ENCODE results near the gene CD300LG. TPM values are rescaled to one million over a fixed set of nuclear protein-coding genes. Genes with fewer than 3 reads are reported as not detected.

Gene CD300LG
- total and polyA plus RNA-seq, 2 donors from 2014 or later, result 1.2 to 3.1 TPM

DNA sequence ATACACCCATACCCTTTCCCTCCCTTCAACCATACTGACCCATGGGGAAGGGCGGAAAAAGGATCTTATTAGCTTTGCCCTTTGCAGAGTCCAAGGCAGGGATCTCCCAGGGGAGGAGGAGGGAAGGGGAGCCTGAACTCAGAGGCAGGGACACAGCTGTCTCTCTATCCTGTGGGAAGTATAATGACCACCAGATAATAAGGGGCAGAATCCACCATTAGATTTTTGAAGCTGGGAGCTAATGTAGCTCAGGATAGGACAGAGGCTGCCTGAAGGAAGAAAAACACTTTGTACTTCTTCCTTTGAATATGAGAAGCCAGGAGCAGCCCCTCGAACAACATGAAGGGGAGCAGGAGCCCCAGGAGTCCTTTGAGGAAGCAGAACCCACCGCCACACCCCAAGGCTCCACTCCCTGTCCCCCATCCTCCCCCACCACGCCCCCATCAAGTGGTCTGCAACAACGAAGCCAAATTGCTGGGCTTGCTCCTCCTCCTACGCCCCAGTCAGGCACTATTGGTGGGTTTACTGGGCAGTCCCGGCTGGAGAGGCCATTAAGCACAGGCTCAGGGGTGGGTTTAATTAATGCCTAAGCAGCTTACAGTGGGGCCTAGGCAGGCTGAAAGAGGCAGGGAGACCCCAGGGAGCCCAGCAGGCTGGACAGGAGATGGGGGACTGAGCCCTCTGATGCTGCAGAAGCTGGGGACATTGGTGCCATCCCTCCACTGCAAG lies 55.0 kb downstream of the CD300LG start:
- intact Hi-C loops (cut with DNase I), result no loop called here
- no peak for FAIRE-seq
- H3K27me3 ChIP-seq (ENCODE audit: control insufficient read depth, insufficient read depth, low read length), result no peaks in the 10 kb centered on the region

DNA sequence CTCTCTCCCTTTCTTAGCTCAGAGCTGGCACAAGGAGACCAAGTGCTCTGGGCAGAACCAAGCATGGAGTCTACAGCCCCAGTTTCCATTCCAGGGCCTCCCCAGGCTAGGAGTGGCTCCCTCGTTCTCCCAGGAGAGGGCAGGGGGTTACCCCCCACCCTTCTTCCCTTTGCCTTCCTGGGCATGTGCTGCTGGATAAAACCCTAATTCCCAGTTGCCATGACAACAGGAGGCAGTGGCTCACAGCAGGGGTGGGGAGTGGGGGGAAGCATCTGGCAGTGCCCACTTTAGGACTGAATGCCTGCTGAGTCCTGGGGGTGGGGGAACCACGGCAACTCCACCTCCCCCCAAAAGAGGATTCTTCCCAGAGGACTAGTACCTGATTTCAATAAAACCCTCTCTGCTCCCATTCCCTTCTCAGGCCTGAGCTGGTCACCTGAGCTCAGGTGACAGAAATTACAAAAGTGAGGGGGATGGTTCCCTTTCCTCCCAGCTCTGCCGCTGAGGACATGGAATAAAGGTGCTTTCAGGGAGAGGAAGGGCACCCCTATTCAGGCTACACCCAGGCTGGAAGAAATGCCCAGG lies 58.5 kb downstream of the CD300LG start:
- intact Hi-C loops (cut with DNase I), result no loop called here
- FAIRE-seq, result no peak
- Histone ChIP-seq H3K27ac (ENCODE audit: low read depth in 2 of 2, low read length in 2 of 2) (no peak overlapping the region), H3K4me3 (ENCODE audit: low read length in 3 of 3) (peak overlapping the region in 1 of 3 donors; percentile 69), H3K9me3 (ENCODE audit: control insufficient read depth in 2 of 3, insufficient read depth in 1 of 3, low read length in 3 of 3) (no peaks in the 10 kb centered on the region), H3K4me1 (ENCODE audit: control insufficient read depth in 2 of 3, insufficient read depth in 2 of 3, low read depth in 1 of 3, low read length in 3 of 3) (peaks cover 0 to 21% (median 0%) of the 10 kb centered on the region in 3 donors), H3K36me3 (ENCODE audit: control insufficient read depth in 2 of 3, insufficient read depth in 3 of 3, low read length in 3 of 3) (no peaks in the 10 kb centered on the region), H3K9ac (ENCODE audit: low read length in 3 of 3) (no peak overlapping the region), H3K27me3 (ENCODE audit: control insufficient read depth, insufficient read depth, low read length) (no peaks in the 10 kb centered on the region)
- no peak for DNase-seq
- TF ChIP-seq, protein P1, sequence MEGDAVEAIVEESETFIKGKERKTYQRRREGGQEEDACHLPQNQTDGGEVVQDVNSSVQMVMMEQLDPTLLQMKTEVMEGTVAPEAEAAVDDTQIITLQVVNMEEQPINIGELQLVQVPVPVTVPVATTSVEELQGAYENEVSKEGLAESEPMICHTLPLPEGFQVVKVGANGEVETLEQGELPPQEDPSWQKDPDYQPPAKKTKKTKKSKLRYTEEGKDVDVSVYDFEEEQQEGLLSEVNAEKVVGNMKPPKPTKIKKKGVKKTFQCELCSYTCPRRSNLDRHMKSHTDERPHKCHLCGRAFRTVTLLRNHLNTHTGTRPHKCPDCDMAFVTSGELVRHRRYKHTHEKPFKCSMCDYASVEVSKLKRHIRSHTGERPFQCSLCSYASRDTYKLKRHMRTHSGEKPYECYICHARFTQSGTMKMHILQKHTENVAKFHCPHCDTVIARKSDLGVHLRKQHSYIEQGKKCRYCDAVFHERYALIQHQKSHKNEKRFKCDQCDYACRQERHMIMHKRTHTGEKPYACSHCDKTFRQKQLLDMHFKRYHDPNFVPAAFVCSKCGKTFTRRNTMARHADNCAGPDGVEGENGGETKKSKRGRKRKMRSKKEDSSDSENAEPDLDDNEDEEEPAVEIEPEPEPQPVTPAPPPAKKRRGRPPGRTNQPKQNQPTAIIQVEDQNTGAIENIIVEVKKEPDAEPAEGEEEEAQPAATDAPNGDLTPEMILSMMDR (IDR thresholded peaks at IDR 0.05; ENCODE audit: borderline replicate concordance, extremely low read depth, insufficient read depth), result no peak

More for the DNA sequence above, 55.0 kb downstream of the CD300LG start:
- TF ChIP-seq, protein P1 (IDR thresholded peaks at IDR 0.05; ENCODE audit: borderline replicate concordance, extremely low read depth, insufficient read depth), result no peak
- Histone ChIP-seq H3K9me3 (ENCODE audit: control insufficient read depth in 2 of 3, insufficient read depth in 1 of 3, low read length in 3 of 3) (no peaks in the 10 kb centered on the region), H3K4me3 (ENCODE audit: low read length in 3 of 3) (no peak overlapping the region), H3K4me1 (ENCODE audit: control insufficient read depth in 2 of 3, insufficient read depth in 2 of 3, low read depth in 1 of 3, low read length in 3 of 3) (peaks cover 0 to 23% (median 0%) of the 10 kb centered on the region in 3 donors), H3K27ac (ENCODE audit: low read depth in 2 of 2, low read length in 2 of 2) (no peak overlapping the region), H3K9ac (ENCODE audit: low read length in 3 of 3) (no peak overlapping the region), H3K36me3 (ENCODE audit: control insufficient read depth in 2 of 3, insufficient read depth in 3 of 3, low read length in 3 of 3) (no peaks in the 10 kb centered on the region)
- DNase-seq, result no peak

DNA sequence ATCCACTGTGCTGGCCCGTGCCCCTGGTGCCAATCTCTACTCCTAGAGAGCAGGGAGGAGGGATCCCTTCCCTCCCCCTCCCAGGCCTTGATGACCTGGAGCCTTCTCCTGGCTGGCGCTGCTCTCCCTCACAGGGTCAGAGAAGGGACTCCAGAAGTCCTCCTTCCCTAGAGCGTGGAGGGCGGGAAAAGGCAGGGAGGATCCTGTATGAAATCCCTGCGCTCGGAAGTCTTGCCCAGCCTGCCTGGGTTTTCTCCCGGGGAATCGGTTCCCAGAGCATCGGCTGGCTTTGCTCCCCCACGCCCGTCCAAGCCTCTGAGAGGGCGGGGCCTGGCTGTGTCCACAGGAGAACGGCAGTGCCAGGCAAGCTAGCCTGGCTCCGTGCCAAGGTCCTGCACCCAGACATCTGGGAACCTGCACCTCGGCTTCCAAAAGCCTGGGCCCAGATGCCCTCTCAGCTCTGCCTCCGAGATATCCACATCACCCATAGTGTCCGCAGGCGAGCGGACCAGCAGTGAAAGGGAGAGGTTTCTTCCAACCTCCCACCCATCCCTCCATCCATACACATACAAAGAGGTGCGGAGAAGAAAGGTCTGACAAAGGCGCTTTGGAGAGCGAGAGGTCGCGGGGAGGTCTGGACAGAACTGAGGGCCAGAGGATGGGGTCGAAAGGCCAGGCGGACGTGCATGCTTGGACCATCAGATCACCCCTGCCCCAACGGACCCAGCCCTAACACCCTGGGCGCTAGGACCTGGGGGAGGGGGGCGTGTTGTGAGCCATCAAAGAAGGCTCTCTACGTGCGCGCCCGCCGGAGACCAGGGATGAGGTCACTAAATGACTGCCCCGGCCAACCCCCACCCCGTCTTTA lies 59.2 kb downstream of the CD300LG start:
- no peak overlapping the region for H3K27ac ChIP-seq (ENCODE audit: low read depth in 2 of 2, low read length in 2 of 2)
- peaks cover 0 to 14% (median 0%) of the 10 kb centered on the region in 3 donors for H3K4me1 ChIP-seq (ENCODE audit: control insufficient read depth in 2 of 3, insufficient read depth in 2 of 3, low read depth in 1 of 3, low read length in 3 of 3)
- H3K27me3 ChIP-seq (ENCODE audit: control insufficient read depth, insufficient read depth, low read length), result no peaks in the 10 kb centered on the region
- H3K4me3 ChIP-seq (ENCODE audit: low read length in 3 of 3), result peak overlapping the region; percentile 40 to 69 (median 58)
- intact Hi-C loops (cut with DNase I), result no loop called here
- no peaks in the 10 kb centered on the region for H3K36me3 ChIP-seq (ENCODE audit: control insufficient read depth in 2 of 3, insufficient read depth in 3 of 3, low read length in 3 of 3)
- no peak for FAIRE-seq
- DNase-seq, result peak; percentile 84 to 92 (median 86)
- TF ChIP-seq, protein P1 (IDR thresholded peaks at IDR 0.05; ENCODE audit: borderline replicate concordance, extremely low read depth, insufficient read depth), result no peak
- no peak overlapping the region for H3K9ac ChIP-seq (ENCODE audit: low read length in 3 of 3)
- H3K9me3 ChIP-seq (ENCODE audit: control insufficient read depth in 2 of 3, insufficient read depth in 1 of 3, low read length in 3 of 3), result no peaks in the 10 kb centered on the region
